Mesenchymal stem cell (in vitro differentiated cells and primary cell): Measurements from ENCODE around the gene SOX15.
A peak's percentile ranks its signal among the peaks of the same experiment; 100 is the strongest.
"Not testable (repeated sequence)": the region's sequence is repeated elsewhere in the genome, so short reads cannot be mapped to it uniquely, and the experiment has no call there.

Experiments
- DNase-seq: peaks from one replicate; pipeline ENCODE4 v3.0.0-alpha.2; 2013
- H2AFZ ChIP-seq: one replicate; pipeline ENCODE4 v1.6.1; 2013; ENCODE audit warnings: low read depth, mild to moderate bottlenecking, control low read depth, inconsistent platforms, low read length, moderate library complexity
- H2AK5ac ChIP-seq: 2 replicates; pipeline ENCODE4 v1.6.1; 2013; ENCODE audit warnings: low read length, moderate library complexity, mild to moderate bottlenecking, inconsistent platforms; ENCODE audit not compliant: severe bottlenecking
- H2BK120ac ChIP-seq: one replicate; pipeline ENCODE4 v1.6.1; 2013; ENCODE audit warnings: low read depth, mild to moderate bottlenecking, inconsistent platforms, low read length, moderate library complexity
- H2BK12ac ChIP-seq, 2 experiments: one replicate each; pipeline ENCODE4 v1.6.1; 2013; ENCODE audit warnings: inconsistent platforms in 2 of 2, low read length in 2 of 2, mild to moderate bottlenecking in 2 of 2, moderate library complexity in 2 of 2, control low read depth in 1 of 2
- H2BK15ac ChIP-seq: one replicate; pipeline ENCODE4 v1.6.1; 2013; ENCODE audit warnings: mild to moderate bottlenecking, low read depth, inconsistent platforms; ENCODE audit not compliant: poor library complexity, severe bottlenecking
- H2BK5ac ChIP-seq: 2 replicates; pipeline ENCODE4 v1.6.1; 2013; ENCODE audit warnings: low read depth, mild to moderate bottlenecking, low read length, control low read depth, inconsistent platforms; ENCODE audit not compliant: poor library complexity, severe bottlenecking
- H3K14ac ChIP-seq, 2 experiments: one replicate each; pipeline ENCODE4 v1.6.1; 2013; ENCODE audit warnings: inconsistent platforms in 2 of 2, low read length in 2 of 2, control low read depth in 1 of 2, mild to moderate bottlenecking in 1 of 2, moderate library complexity in 1 of 2
- H3K18ac ChIP-seq, 2 experiments: one replicate each; pipeline ENCODE4 v1.6.1; 2013; ENCODE audit warnings: inconsistent platforms in 2 of 2, low read length in 2 of 2, control low read depth in 1 of 2, low read depth in 1 of 2, mild to moderate bottlenecking in 1 of 2
- H3K23ac ChIP-seq, 2 experiments: one replicate each; pipeline ENCODE4 v1.6.1; 2013; ENCODE audit warnings: inconsistent platforms in 2 of 2, low read length in 2 of 2, mild to moderate bottlenecking in 2 of 2, moderate library complexity in 2 of 2, control low read depth in 1 of 2
- H3K27ac ChIP-seq: 2 replicates; pipeline ENCODE4 v1.5.1; 2013; ENCODE audit warnings: mild to moderate bottlenecking, moderate library complexity, low read length, control low read depth, inconsistent platforms; ENCODE audit not compliant: poor library complexity, severe bottlenecking
- H3K27me3 ChIP-seq, 2 experiments: 2 replicates each; pipeline versions ENCODE4 v1.6.1 to v1.7.0; 2013; ENCODE audit warnings: low read length in 2 of 2, mild to moderate bottlenecking in 2 of 2, moderate library complexity in 2 of 2, control low read depth in 1 of 2, inconsistent platforms in 1 of 2; ENCODE audit not compliant: control insufficient read depth in 1 of 2, insufficient read depth in 1 of 2
- H3K36me3 ChIP-seq, 2 experiments: 2 replicates each; pipeline versions ENCODE4 v1.6.1 to v1.7.0; 2013; ENCODE audit warnings: low read length in 2 of 2, control low read depth in 1 of 2, inconsistent platforms in 1 of 2, low read depth in 1 of 2, mild to moderate bottlenecking in 1 of 2; ENCODE audit not compliant: insufficient read depth in 2 of 2, control insufficient read depth in 1 of 2
- H3K4ac ChIP-seq, 2 experiments: one replicate each; pipeline ENCODE4 v1.6.1; 2013; ENCODE audit warnings: inconsistent platforms in 2 of 2, low read length in 2 of 2, mild to moderate bottlenecking in 2 of 2, moderate library complexity in 2 of 2, control low read depth in 1 of 2, low read depth in 1 of 2
- H3K4me1 ChIP-seq: 2 replicates; pipeline ENCODE4 v1.6.1; 2013; ENCODE audit warnings: low read depth, low read length, control low read depth; ENCODE audit not compliant: control insufficient read depth, insufficient read depth
- H3K4me2 ChIP-seq: 2 replicates; pipeline ENCODE4 v1.6.1; 2013; ENCODE audit warnings: low read length, mild to moderate bottlenecking, inconsistent platforms; ENCODE audit not compliant: poor library complexity, severe bottlenecking
- H3K4me3 ChIP-seq, 2 experiments: 2 replicates each; pipeline versions ENCODE4 v1.5.1 to v1.7.0; 2013; ENCODE audit warnings: low read length in 2 of 2, mild to moderate bottlenecking in 2 of 2, control low read depth in 1 of 2, low read depth in 1 of 2; ENCODE audit not compliant: insufficient read depth in 1 of 2
- H3K79me1 ChIP-seq: replicated peaks from 2 replicates; pipeline ENCODE4 v1.6.1; 2013; ENCODE audit warnings: mild to moderate bottlenecking, control low read depth, low read length, inconsistent platforms; ENCODE audit not compliant: poor library complexity, severe bottlenecking
- H3K9ac ChIP-seq: 2 replicates; pipeline ENCODE4 v1.7.0; 2013; ENCODE audit warnings: mild to moderate bottlenecking, low read length, moderate library complexity
- H3K9me3 ChIP-seq: 2 replicates; pipeline ENCODE4 v1.7.0; 2013; ENCODE audit warnings: mild to moderate bottlenecking, low read length; ENCODE audit not compliant: control insufficient read depth
- H4K8ac ChIP-seq: one replicate; pipeline ENCODE4 v1.6.1; 2013; ENCODE audit warnings: inconsistent platforms, mild to moderate bottlenecking, low read length, moderate library complexity
- H4K91ac ChIP-seq: one replicate; pipeline ENCODE4 v1.6.1; 2013; ENCODE audit warnings: mild to moderate bottlenecking, low read length, inconsistent platforms
- WGBS: methylation state at CpG from one replicate; pipeline ENCODE4 v1.1.7; 2013; ENCODE audit warnings: mixed read lengths; 5-methylcytosine and 5-hydroxymethylcytosine counted together

Gene SOX15

DNA sequence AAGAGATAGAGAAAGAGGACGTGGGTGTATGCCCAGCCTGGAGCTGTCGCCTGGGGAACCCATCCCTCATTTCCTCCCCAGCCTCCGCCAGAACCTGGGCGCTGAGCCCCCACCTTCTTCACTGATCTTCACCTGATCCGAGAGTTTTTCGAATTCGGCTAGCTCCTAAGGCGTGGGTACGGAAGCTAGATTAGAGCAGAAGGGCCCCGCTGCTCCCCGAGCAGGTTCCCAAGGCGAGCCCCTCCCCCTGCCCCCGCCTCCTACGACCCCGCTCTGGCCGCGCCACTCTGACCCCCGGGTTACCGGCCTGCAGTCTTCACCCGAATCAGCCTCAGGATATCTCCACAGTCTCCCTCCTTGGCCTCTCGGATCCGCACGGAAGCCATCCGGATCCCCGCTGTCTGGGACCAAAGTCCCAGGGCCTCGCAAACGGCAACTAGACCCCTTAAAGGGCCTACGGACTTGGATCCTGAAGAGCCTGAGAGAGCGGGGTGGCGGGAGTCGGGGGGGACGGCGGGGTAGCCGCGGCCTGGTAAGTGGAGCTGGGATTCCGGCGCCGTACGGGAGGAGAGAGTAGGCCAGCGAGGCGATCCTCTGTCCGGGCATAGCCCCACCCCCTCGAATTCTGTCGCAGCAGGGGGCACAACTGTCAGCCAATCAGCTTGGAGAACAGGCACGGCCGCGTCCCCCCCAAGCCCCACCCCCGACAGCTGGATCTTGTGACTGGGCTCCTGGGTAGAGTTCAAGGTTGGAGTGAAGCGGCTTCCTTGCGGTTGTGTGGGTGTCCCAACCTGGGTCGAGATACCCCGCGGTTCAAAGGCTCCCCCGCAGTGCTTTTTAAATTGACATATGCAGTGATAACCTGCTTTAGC lies 37.6 kb upstream of the SOX15 start, which contains the start of gene SAT2:
TSS of gene SAT2 (minus strand) at position 572 of the 872 bp plus-strand sequence. CDS start at position 386, 186 bp downstream.
- 1% methylated on average over 45 of the region's 54 CpGs for WGBS
- Histone ChIP-seq H4K8ac (peak within 1 kb of the TSS; percentile 33), H2BK5ac (peak within 1 kb of the TSS; percentile 69)

DNA sequence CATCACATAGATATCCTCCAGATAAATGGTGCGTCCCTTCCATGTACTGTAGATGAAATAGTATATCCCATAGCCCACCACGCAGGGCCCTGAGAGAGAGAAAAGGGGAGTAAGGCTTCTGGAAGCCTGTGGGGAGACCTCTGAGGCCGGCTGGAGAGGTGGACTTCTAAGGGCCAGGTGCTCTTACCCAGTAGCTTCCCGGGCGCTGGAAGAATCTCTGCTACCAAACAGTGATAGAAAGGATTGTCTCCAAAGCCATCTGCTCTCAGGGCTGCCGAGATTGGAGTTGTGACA lies 37.0 kb upstream of the SOX15 start:
- Histone ChIP-seq H3K4me2 (peak overlapping the region; percentile 52), H2BK12ac (peak overlapping the region in 1 of 2 experiments; percentile 29), H2BK15ac (no peak overlapping the region), H2AFZ (no peak overlapping the region), H3K27ac (peak overlapping the region; percentile 93), H2BK120ac (no peak overlapping the region), H3K4me1 (peaks cover 7% of the 10 kb centered on the region), H3K36me3 (peaks cover 3 to 6% of the 10 kb centered on the region in 2 experiments), H3K18ac (peak overlapping the region in 1 of 2 experiments; percentile 88), H2BK5ac (no peak overlapping the region), H3K14ac (no peak overlapping the region), H3K23ac (no peak overlapping the region), H3K79me1 (peaks cover 9% of the 10 kb centered on the region), H4K8ac (no peak overlapping the region), H3K4me3 (peak overlapping the region; percentile 58 to 93), H3K4ac (peak overlapping the region in 1 of 2 experiments; percentile 86), H2AK5ac (no peak overlapping the region), H3K9ac (peak overlapping the region; percentile 98), H3K27me3 (no peaks in the 10 kb centered on the region), H3K9me3 (no peaks in the 10 kb centered on the region), H4K91ac (no peak overlapping the region)
- peak; percentile 27 for DNase-seq
- 19% methylated on average over 5 of the region's 6 CpGs for whole genome bisulfite sequencing

More for the DNA sequence above, 37.6 kb upstream of the SOX15 start, which contains the start of gene SAT2:
- Histone ChIP-seq H3K4me1 (peaks cover 7% of the 10 kb centered on the region), H3K36me3 (peaks cover 3 to 6% of the 10 kb centered on the region in 2 experiments), H3K27ac (peak within 1 kb of the TSS; percentile 93), H2AFZ (peak within 1 kb of the TSS; percentile 68), H3K14ac (peak within 1 kb of the TSS in 1 of 2 experiments; percentile 42), H2BK15ac (no peak within 1 kb of the TSS), H3K9me3 (no peaks in the 10 kb centered on the region), H3K79me1 (peaks cover 9% of the 10 kb centered on the region), H2BK12ac (peak within 1 kb of the TSS in 1 of 2 experiments; percentile 40), H3K18ac (peak within 1 kb of the TSS; percentile 85 to 88), H3K4ac (peak within 1 kb of the TSS; percentile 66 to 86), H3K9ac (peak within 1 kb of the TSS; percentile 98), H2BK120ac (peak within 1 kb of the TSS; percentile 1), H3K4me3 (peak within 1 kb of the TSS; percentile 58 to 93), H3K4me2 (peak within 1 kb of the TSS; percentile 60), H4K91ac (peak within 1 kb of the TSS; percentile 16), H3K27me3 (no peaks in the 10 kb centered on the region), H3K23ac (peak within 1 kb of the TSS in 1 of 2 experiments; percentile 97), H2AK5ac (no peak within 1 kb of the TSS)
- DNase-seq, result peak; percentile 94

DNA sequence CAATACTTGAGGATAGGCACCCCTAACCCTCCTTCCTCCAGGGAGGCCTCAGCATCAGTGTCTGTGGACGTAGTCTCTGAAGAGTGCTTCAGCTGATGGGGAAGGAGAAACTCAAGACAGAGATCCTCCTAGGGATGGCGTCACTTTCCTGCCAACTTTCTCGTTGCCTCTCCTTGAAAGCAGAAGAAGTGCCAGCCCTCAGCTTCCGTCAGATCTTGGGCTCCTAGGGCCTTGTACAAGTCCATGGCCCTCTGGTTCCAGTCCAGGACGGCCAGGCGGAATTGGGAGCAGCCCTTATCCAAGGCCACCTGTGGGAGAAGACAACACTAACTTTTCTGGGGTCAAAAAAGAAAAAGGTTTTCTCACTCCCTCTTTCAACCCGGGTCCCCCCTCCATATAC lies 36.4 kb upstream of the SOX15 start:
- Histone ChIP-seq H3K79me1 (peaks cover 9% of the 10 kb centered on the region), H3K4me2 (peak overlapping the region; percentile 52), H3K4ac (no peak overlapping the region), H3K23ac (no peak overlapping the region), H3K4me1 (peaks cover 7% of the 10 kb centered on the region), H2AK5ac (peak overlapping the region; percentile 55), H2AFZ (no peak overlapping the region), H2BK12ac (no peak overlapping the region), H3K9me3 (no peaks in the 10 kb centered on the region), H4K8ac (peak overlapping the region; percentile 9), H2BK5ac (no peak overlapping the region), H3K27me3 (no peaks in the 10 kb centered on the region), H3K4me3 (peak overlapping the region in 1 of 2 experiments; percentile 93), H4K91ac (no peak overlapping the region), H3K27ac (no peak overlapping the region), H3K18ac (no peak overlapping the region), H3K36me3 (peaks cover 3 to 6% of the 10 kb centered on the region in 2 experiments), H3K14ac (no peak overlapping the region), H3K9ac (peak overlapping the region; percentile 98), H2BK15ac (no peak overlapping the region), H2BK120ac (no peak overlapping the region)
- WGBS, result 90% methylated on average over 7 of the region's 7 CpGs
- no peak for DNase-seq

DNA sequence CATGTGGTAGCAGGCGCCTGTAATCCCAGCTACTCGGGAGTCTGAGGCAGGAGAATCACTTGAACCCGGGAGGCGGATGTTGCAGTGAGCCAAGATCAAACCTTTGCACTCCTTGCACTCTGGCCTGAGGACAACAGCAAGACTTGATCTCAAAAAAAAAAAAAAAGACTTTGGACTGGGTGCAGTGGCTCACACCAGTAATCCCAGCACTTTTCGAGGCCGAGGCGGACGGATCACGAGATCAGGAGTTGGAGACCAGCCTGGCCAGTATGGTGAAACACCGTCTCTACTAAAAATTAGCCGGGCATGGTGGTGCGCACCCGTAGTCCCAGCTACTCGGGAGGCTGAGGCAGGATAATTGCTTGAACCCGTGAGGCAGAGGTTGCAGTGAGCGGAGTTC lies 35.9 kb upstream of the SOX15 start:
- H3K4me3 ChIP-seq, H2BK12ac ChIP-seq, H2BK15ac ChIP-seq, H3K9ac ChIP-seq, H3K4me1 ChIP-seq, H2BK5ac ChIP-seq, H3K14ac ChIP-seq, H2AFZ ChIP-seq, DNase-seq, H2BK120ac ChIP-seq, H3K18ac ChIP-seq, H3K27ac ChIP-seq, H3K4ac ChIP-seq, H3K9me3 ChIP-seq, H3K27me3 ChIP-seq, H3K23ac ChIP-seq, H4K8ac ChIP-seq, H3K4me2 ChIP-seq, H3K36me3 ChIP-seq, H3K79me1 ChIP-seq, H4K91ac ChIP-seq, H2AK5ac ChIP-seq: not testable (repeated sequence)
- WGBS, result 98% methylated on average over 16 of the region's 16 CpGs
